HepG2 (cell line): ENCODE measurements around the gene DOCK9. TPM values are rescaled to one million over a fixed set of nuclear protein-coding genes. Genes with fewer than 3 reads are reported as not detected.

Experiments used
- ATAC-seq: fragments of 200-7000 bp; cut with Tn5 transposase; 3 replicates; pipeline ENCODE4 v1.9.1; 2020; ENCODE audit warnings: mild to moderate bottlenecking, moderate library complexity
- BruUV-seq: library from RNA; stranded (reverse); fragments of 400-500 nt; replicated peaks from 2 replicates; lab custom pipeline; 2021; lab: Mats Ljungman, UMichigan
- CTCF ChIA-PET: fragments of 300-600 bp; formaldehyde crosslinking; extraction: SDS; loops from one replicate; lab custom pipeline; 2021; ENCODE audit warnings: low total read pairs, inconsistent platforms, low intra/inter-chr PET ratio; lab: Yijun Ruan, JAX
- POLR2A ChIA-PET: fragments of 350-600 bp; sonication (Branson Sonifier 250); formaldehyde crosslinking; loops from one replicate; lab custom pipeline; 2020; ENCODE audit warnings: antibody characterized with exemption, inconsistent platforms; lab: Yijun Ruan, JAX
- DNase-seq: peaks from one replicate; pipeline ENCODE4 v3.0.0-alpha.2; 2015; ENCODE audit warnings: low spot score
- FAIRE-seq: peaks from 3 replicates; lab custom pipeline; 2011; peaks lifted over from hg19 to GRCh38; lab: Jason Lieb, UNC
- H2AFZ ChIP-seq: one replicate; pipeline ENCODE4 v1.6.1; 2011; ENCODE audit warnings: low read length, inconsistent platforms
- H3K27ac ChIP-seq: fragments of 300-600 bp; 3 replicates; pipeline ENCODE4 v1.8.0; 2011; ENCODE audit warnings: mixed run types, mild to moderate bottlenecking, mixed read lengths, low read length, inconsistent platforms; ENCODE audit not compliant: insufficient read depth; ENCODE audit errors: extremely low read length
- H3K27me3 ChIP-seq, 2 experiments: fragments of 200-600 bp in 1 of 2; 2 replicates in 1 of 2; 3 replicates in 1 of 2; pipeline versions ENCODE4 v1.6.0 to v1.8.0; 2011; ENCODE audit warnings: low read length in 2 of 2, mild to moderate bottlenecking in 2 of 2, moderate library complexity in 2 of 2, inconsistent platforms in 1 of 2; ENCODE audit not compliant: insufficient read depth in 2 of 2, control insufficient read depth in 1 of 2
- H3K36me3 ChIP-seq, 2 experiments: fragments of 200-600 bp in 1 of 2; replicated peaks in 1 of 2; 2 replicates in 1 of 2; 3 replicates in 1 of 2; pipeline versions ENCODE4 v1.5.1 to v1.8.0; 2011; ENCODE audit warnings: low read length in 2 of 2, inconsistent platforms in 1 of 2; ENCODE audit not compliant: insufficient read depth in 2 of 2, control insufficient read depth in 1 of 2
- H3K4me1 ChIP-seq: 2 replicates; pipeline ENCODE4 v1.5.1; 2012; ENCODE audit warnings: low read length, inconsistent platforms; ENCODE audit not compliant: insufficient read depth
- H3K4me2 ChIP-seq: 2 replicates; pipeline ENCODE4 v1.6.0; 2011; ENCODE audit warnings: low read depth, low read length, inconsistent platforms
- H3K4me3 ChIP-seq, 3 experiments: fragments of 200-600 bp in 1 of 3; sonication (generic), shearing (Covaris generic) in 1 of 3; replicated peaks in 1 of 3; 2 replicates each; pipeline ENCODE4 v1.5.1; 2011 to 2016; ENCODE audit warnings: low read length in 3 of 3, inconsistent platforms in 2 of 3, low read depth in 2 of 3, mild to moderate bottlenecking in 2 of 3, control low read depth in 1 of 3, mixed read lengths in 1 of 3; ENCODE audit not compliant: insufficient read depth in 1 of 3
- H3K79me2 ChIP-seq: one replicate; pipeline ENCODE4 v1.6.1; 2011; ENCODE audit warnings: low read length, inconsistent platforms; ENCODE audit not compliant: insufficient read depth
- H3K9ac ChIP-seq: 2 replicates; pipeline ENCODE4 v1.6.0; 2011; ENCODE audit warnings: mild to moderate bottlenecking, low read depth, low read length, inconsistent platforms; ENCODE audit not compliant: insufficient read depth
- H3K9me3 ChIP-seq: 2 replicates; pipeline ENCODE4 v1.5.1; 2012; ENCODE audit warnings: mild to moderate bottlenecking, low read length
- H4K20me1 ChIP-seq: 2 replicates; pipeline ENCODE4 v1.6.0; 2011; ENCODE audit warnings: inconsistent platforms, mild to moderate bottlenecking, low read length, moderate library complexity; ENCODE audit not compliant: insufficient read depth
- FLYWCH1 ChIP-seq: sonication (generic); formaldehyde crosslinking; IDR thresholded peaks from 2 replicates; pipeline ENCODE4 v1.8.1; 2023; ENCODE audit warnings: mild to moderate bottlenecking, missing genetic modification reagents
- KLF12 ChIP-seq: sonication (generic); formaldehyde crosslinking; IDR thresholded peaks from 2 replicates; pipeline ENCODE4 v1.4.0; 2020; ENCODE audit warnings: missing genetic modification reagents, borderline replicate concordance
- MEF2D ChIP-seq: sonication (generic); formaldehyde crosslinking; IDR thresholded peaks from 2 replicates; pipeline ENCODE4 v1.5.1; 2020; ENCODE audit warnings: mild to moderate bottlenecking, missing genetic modification reagents
- NR2F1 ChIP-seq, 2 experiments: fragments of 450-650 bp in 1 of 2; formaldehyde crosslinking in 1 of 2; IDR thresholded peaks; 2 replicates each; pipeline versions ENCODE4 v1.5.0 to v1.6.1; 2016 to 2020; ENCODE audit warnings: mild to moderate bottlenecking in 1 of 2, missing compliant biosample characterization in 1 of 2, missing genetic modification reagents in 1 of 2, moderate library complexity in 1 of 2
- TAF15 ChIP-seq: fragments of 200-400 bp; formaldehyde crosslinking; IDR thresholded peaks from one replicate; pipeline ENCODE4 v1.6.1; 2018; ENCODE audit warnings: mild to moderate bottlenecking, low read depth, low read length; ENCODE audit not compliant: poor library complexity, severe bottlenecking
- ZBTB40 ChIP-seq, 2 experiments: fragments of 450-650 bp in 1 of 2; sonication (generic) in 1 of 2; formaldehyde crosslinking in 1 of 2; IDR thresholded peaks; 2 replicates each; pipeline versions ENCODE4 v1.6.1 to v1.8.0; 2016 to 2022; ENCODE audit warnings: antibody characterized with exemption in 1 of 2, mild to moderate bottlenecking in 1 of 2, missing genetic modification reagents in 1 of 2
- ZSCAN5A ChIP-seq: sonication (generic); formaldehyde crosslinking; IDR thresholded peaks from 2 replicates; pipeline ENCODE4 v1.8.0; 2022; ENCODE audit warnings: mild to moderate bottlenecking, missing genetic modification reagents, borderline replicate concordance
- WGBS: methylation state at CpG from one replicate; pipeline ENCODE4 v1.1.6; 2017; ENCODE audit warnings: low lambda C conversion rate; 5-methylcytosine and 5-hydroxymethylcytosine counted together
- in situ Hi-C: cut with HindIII; loops from 2 replicates; pipeline ENCODE4 v1.10.0; 2017; ENCODE audit warnings: low pct_unique_long_range_greater_than_20kb; ENCODE audit not compliant: extremely low pct_ligation_motif_present
- intact Hi-C: fragments of 100-400 bp; cut with micrococcal nuclease; formaldehyde crosslinking; loops from one replicate; pipeline ENCODE4 v1.10.0; 2022; ENCODE audit not compliant: unreplicated experiment
- polyA plus RNA-seq, 8 experiments: library from polyadenylated mRNA; depleted of rRNA in 3 of 8; stranded (reverse) in 7 of 8; unstranded in 1 of 8; fragments of >200 nt; fragmentation: Illumina TruSeq in 4 of 8; extraction: Trizol in 4 of 8; gene quantifications; 2 replicates each; pipeline versions ENCODE4 v1.2.1 to v1.2.3, GENCODE V29; 2011 to 2016; ENCODE audit warnings: low read depth in 4 of 8, missing spikeins in 1 of 8, mixed read lengths in 1 of 8; ENCODE audit not compliant: insufficient read depth in 1 of 8
- total RNA-seq, 5 experiments: library from RNA; depleted of rRNA; stranded (reverse); fragments of >200 nt; fragmentation: Illumina TruSeq; extraction: Trizol; gene quantifications; 2 replicates each; pipeline ENCODE4 v1.2.3, GENCODE V29; 2016; ENCODE audit warnings: low read depth in 1 of 5

DOCK9 gene
- total and polyA plus RNA-seq, 2 of the 13 experiments (the other 11 are each of a cell fraction or from before 2014, with no cell fraction given) = 0.44 to 0.97 TPM

DNA sequence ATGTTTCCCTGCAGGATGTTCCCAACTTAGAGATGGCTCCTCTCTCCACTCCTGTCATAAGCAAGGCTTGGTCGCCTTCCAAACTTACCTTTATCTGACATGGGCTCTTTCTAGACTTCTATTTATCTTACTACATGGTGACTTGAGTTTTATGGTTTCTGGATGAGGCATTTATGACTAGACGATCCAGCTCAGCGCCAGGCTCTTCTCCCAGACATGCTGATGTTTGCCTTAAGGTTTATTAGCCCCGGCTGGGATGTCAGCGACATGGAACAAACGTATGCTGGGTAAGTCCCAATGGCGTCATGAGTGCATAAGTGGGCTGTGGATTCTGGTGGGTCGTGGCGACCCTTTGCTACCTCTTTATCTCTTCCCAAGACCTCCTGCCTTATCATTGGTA lies 185.5 kb downstream of the DOCK9 start:
- H3K27ac ChIP-seq = no peak overlapping the region
- intact Hi-C loops (no loop called here), in situ Hi-C loops (no loop called here)
- no peaks in the 10 kb centered on the region for H3K79me2 ChIP-seq
- ChIA-PET POLR2A (no interaction called here), CTCF (no interaction called here)
- H3K4me2 ChIP-seq = no peak overlapping the region
- no peaks in the 10 kb centered on the region for H4K20me1 ChIP-seq
- FAIRE-seq = no peak
- no peaks in the 10 kb centered on the region for H3K27me3 ChIP-seq
- BruUV-seq = no TSS peak
- no peaks in the 10 kb centered on the region for H3K4me1 ChIP-seq
- H3K36me3 ChIP-seq = no peaks in the 10 kb centered on the region
- H3K4me3 ChIP-seq = no peak overlapping the region
- H3K9ac ChIP-seq = no peak overlapping the region
- ATAC-seq = no peak
- TF ChIP-seq MEF2D (CRISPR knock-in tag) = no peak
- TF ChIP-seq KLF12 = no peak
- no peak for TF ChIP-seq ZBTB40 (IDR thresholded peaks at IDR 0.05)
- TF ChIP-seq ZBTB40 (CRISPR knock-in tag; IDR thresholded peaks at IDR 0.05) = no peak
- TF ChIP-seq NR2F1 (CRISPR knock-in tag; IDR thresholded peaks at IDR 0.05) = no peak
- no peak for TF ChIP-seq ZSCAN5A (CRISPR knock-in tag)
- no peak for TF ChIP-seq FLYWCH1
- TF ChIP-seq TAF15 = no peak
- 75% methylated on average over 9 of the region's 9 CpGs for WGBS
- DNase-seq = no peak
- H3K9me3 ChIP-seq = no peaks in the 10 kb centered on the region
- no peak overlapping the region for H2AFZ ChIP-seq
